ENCODE measurements around the gene MLIP. TPM values are rescaled to one million over a fixed set of nuclear protein-coding genes. Genes with fewer than 3 reads are reported as not detected.
"Not testable (repeated sequence)": the region's sequence is repeated elsewhere in the genome, so short reads cannot be mapped to it uniquely, and the experiment has no call there.

Gene MLIP
- total RNA-seq, 2 experiments from 2014 or later, result not detected

DNA sequence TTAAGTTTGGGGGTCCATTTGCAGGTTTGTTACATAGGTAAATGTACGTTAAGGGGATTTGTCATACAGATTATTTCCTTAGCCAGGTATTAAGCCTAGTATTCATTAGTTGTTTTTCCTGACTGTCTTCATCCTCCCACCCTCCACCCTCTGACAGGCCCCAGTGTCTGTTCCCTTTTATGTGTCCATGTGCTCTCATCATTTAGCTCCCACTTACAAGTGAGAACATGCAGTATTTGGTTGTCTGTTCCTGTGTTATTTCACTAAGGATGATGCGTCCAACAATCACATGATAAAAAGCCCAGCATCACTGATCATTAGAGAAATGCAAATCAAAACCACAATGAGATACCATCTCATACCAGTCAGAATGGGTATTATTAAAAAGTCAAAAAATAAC lies 138.6 kb downstream of the MLIP start:
- H3K27ac Mint-ChIP-seq; H3K4me3 Mint-ChIP-seq; CTCF ChIA-PET; DNase-seq; intact Hi-C loops (cut with micrococcal nuclease); H3K4me1 Mint-ChIP-seq (ENCODE audit: low read depth); H3K9me3 Mint-ChIP-seq; H3K27me3 Mint-ChIP-seq; H3K36me3 Mint-ChIP-seq; POLR2A ChIA-PET: not testable (repeated sequence)

DNA sequence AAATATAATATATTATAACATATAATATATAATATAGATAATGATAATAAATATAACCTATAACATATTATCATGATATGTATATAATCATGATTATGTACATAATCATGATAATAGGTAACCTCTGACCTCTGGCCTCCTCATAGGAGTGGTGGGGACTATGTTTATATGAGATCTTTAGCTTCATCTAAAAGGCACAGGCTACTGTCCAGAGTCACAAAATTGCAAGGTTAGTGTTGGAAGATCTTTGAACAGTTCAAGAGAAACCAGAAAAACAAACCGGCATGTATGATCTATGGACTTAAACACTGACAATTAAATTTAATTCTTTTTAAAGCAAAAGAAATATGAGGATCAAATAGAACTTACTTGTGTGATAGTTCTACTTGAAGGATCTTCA lies 141.3 kb downstream of the MLIP start:
- no peaks in the 10 kb centered on the region for H3K36me3 Mint-ChIP-seq
- H3K4me1 Mint-ChIP-seq (ENCODE audit: low read depth), result no peaks in the 10 kb centered on the region
- no peak for DNase-seq
- no peak overlapping the region for H3K4me3 Mint-ChIP-seq
- H3K9me3 Mint-ChIP-seq, result no peaks in the 10 kb centered on the region
- ChIA-PET CTCF (no interaction called here), POLR2A (no interaction called here)
- no peaks in the 10 kb centered on the region for H3K27me3 Mint-ChIP-seq
- intact Hi-C loops (cut with micrococcal nuclease), result no loop called here
- H3K27ac Mint-ChIP-seq, result no peak overlapping the region

DNA sequence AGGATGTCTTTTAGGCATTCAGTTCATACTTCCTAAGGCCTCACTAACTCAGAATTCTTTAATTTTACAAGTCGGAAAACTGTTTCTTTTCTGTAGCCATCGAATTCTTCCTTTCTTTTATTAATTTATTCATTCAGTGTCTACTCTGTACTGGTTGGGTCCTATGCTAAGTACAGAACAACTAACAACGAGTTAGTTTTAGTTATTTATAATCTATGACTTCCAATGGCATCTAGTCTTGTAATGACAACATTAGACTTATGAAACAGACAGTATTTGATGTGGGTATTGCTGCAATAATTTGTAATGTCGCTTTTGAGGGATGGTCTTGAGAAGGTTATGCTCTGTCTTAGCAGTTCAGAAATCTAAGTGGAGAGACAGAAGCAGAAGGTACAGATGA lies 141.7 kb downstream of the MLIP start:
- Mint-ChIP-seq H3K36me3 (no peaks in the 10 kb centered on the region), H3K27me3 (no peaks in the 10 kb centered on the region), H3K27ac (no peak overlapping the region), H3K9me3 (no peaks in the 10 kb centered on the region), H3K4me1 (ENCODE audit: low read depth) (no peaks in the 10 kb centered on the region), H3K4me3 (no peak overlapping the region)
- CTCF ChIA-PET, result no interaction called here
- DNase-seq, result no peak
- POLR2A ChIA-PET, result no interaction called here
- intact Hi-C loops (cut with micrococcal nuclease), result no loop called here

DNA sequence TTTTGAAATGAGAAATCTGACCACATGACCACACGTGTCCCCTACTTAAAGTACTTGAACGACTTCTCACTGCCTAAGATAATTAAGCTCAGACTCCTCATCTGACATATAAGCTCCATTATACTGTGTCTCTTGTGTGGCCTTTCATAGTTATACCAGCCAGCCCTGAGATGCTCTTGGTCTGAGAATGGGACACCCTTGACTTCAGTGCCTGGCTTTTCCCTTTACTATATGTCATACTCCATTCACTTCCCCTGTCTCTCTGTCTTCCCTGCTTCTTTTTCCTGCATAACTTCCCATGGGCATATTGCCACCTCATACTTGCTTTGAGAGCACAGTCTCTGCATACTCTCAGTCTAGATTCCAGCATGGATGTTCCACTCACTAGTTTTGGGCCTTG lies 143.6 kb downstream of the MLIP start:
- Mint-ChIP-seq H3K36me3 (no peaks in the 10 kb centered on the region), H3K27ac (no peak overlapping the region), H3K9me3 (no peaks in the 10 kb centered on the region), H3K4me3 (no peak overlapping the region), H3K27me3 (no peaks in the 10 kb centered on the region), H3K4me1 (ENCODE audit: low read depth) (no peaks in the 10 kb centered on the region)
- intact Hi-C loops (cut with micrococcal nuclease), result no loop called here
- ChIA-PET POLR2A (no interaction called here), CTCF (no interaction called here)
- no peak for DNase-seq

DNA sequence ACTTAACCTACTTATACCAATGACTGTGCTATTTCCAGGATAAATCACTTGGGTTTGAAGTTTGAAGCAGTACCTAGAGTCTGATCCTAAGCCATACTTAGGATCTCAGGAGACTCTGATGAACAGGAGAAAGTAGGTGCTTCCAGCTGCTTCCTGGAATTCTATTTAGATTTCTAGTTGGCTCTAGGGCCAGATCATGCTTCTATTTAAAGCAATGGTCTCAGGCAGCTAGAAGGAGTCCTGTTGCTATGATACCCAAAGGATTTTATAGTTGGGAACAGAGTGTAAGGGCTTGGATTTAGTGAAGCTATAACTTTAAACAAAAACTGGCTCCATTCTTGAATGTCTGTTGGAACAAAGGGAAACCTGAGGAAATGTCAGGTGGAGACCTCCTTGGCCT lies 144.6 kb downstream of the MLIP start:
- CTCF ChIA-PET, result no interaction called here
- no peaks in the 10 kb centered on the region for H3K36me3 Mint-ChIP-seq

DNA sequence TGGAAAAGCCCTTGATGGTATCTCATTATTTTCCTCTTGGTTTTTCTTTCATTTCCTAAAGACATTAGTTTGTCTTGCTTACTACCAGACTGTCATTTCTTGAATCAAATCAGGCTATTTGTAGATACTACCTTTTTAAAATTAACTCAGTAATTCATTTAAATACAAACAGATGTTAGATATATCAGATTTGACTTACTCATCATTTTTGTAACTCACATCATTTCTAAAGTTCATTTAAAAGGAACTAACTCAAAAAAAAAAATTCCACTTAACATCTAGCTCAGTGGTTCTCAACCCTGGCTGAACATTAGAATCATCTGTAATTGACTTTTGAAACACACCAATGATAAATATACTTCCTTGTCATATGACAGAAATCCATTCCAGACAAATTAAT lies 148.8 kb downstream of the MLIP start:
- intact Hi-C loops (cut with micrococcal nuclease), result no loop called here
- no peak for DNase-seq
- no peaks in the 10 kb centered on the region for H3K4me1 Mint-ChIP-seq (ENCODE audit: low read depth)
- H3K4me3 Mint-ChIP-seq, result no peak overlapping the region
- ChIA-PET CTCF (no interaction called here), POLR2A (no interaction called here)
- H3K9me3 Mint-ChIP-seq, result no peaks in the 10 kb centered on the region
- no peaks in the 10 kb centered on the region for H3K36me3 Mint-ChIP-seq
- no peaks in the 10 kb centered on the region for H3K27me3 Mint-ChIP-seq
- H3K27ac Mint-ChIP-seq, result no peak overlapping the region

More for the DNA sequence above, 144.6 kb downstream of the MLIP start:
- Mint-ChIP-seq H3K27ac (no peak overlapping the region), H3K4me1 (ENCODE audit: low read depth) (no peaks in the 10 kb centered on the region), H3K4me3 (no peak overlapping the region), H3K27me3 (no peaks in the 10 kb centered on the region), H3K9me3 (no peaks in the 10 kb centered on the region)
- POLR2A ChIA-PET, result no interaction called here
- no peak for DNase-seq
- intact Hi-C loops (cut with micrococcal nuclease), result no loop called here

DNA sequence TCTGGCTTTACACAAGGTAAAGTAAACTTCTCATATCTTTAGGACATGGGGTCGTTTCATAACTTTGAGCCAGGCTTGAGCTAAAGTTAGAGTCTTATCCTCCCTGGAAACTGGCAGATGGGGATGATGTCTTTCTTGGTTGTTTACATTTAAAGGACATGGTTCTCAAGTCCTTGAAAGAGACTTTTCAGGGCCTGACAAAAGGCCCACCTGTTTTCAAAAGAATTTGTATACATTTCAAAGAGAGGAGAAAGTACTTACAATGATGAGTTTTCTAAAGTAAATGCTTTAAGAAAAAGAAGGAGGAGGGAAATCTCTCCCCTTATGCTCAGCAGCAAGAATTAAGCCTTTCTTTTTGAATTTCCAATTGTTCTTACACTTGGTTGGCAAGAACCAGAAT lies 151.3 kb downstream of the MLIP start:
- Mint-ChIP-seq H3K27me3 (no peaks in the 10 kb centered on the region), H3K9me3 (no peaks in the 10 kb centered on the region), H3K27ac (no peak overlapping the region), H3K4me3 (no peak overlapping the region), H3K4me1 (ENCODE audit: low read depth) (no peaks in the 10 kb centered on the region), H3K36me3 (no peaks in the 10 kb centered on the region)
- DNase-seq, result no peak
- POLR2A ChIA-PET, result no interaction called here
- CTCF ChIA-PET, result no interaction called here
- intact Hi-C loops (cut with micrococcal nuclease), result no loop called here

DNA sequence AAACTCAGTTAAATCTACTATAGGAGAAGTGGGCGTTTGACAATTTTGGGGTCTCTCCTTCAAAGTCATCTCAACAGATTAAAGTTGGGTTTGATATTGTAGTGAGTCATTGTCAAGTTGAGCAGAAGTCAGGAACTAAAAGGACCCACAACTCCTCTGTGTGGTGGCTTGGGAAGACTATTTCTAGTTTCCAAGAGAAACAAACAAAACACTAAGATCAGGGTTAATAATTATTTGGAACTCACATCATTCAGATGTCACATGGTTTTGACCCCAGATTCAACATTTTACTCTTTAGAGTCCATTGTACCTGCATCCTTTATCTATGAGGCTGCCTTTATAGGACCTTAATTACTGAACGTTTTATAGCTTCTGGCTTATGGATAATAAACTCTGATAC lies 151.7 kb downstream of the MLIP start:
- no peaks in the 10 kb centered on the region for H3K4me1 Mint-ChIP-seq (ENCODE audit: low read depth)
- DNase-seq, result no peak

DNA sequence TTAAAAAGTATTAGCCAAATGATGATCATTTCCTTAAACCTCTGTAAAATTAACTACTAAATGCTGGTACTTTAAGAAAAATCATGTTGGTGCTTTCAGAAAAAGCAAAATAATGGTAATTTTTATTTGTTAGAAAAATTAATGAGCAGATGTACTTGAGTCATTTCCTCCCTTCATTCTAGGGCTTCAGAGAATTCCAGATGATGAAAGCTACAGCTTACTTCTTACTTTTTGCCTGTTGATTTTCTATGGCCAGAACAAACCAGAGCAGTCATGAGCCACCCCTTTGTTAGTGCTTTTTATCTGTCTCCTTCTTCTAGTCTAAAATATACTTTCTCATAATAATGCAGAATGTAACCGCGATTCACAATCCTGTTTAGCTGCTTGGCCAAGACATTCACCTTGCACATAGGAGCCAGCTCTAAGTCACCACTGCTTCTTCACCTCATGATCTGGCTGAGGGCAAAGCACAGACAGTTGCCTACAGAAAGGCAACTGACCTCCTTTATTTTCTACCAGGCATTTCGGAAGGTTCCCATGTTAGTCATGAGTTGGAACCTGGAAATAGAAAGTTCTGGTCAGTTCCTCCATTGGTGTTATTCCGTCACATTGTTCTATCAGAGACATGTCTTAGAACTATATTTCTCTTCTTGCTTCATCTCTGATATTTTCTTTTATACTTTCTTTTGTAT lies 153.5 kb downstream of the MLIP start:
- ChIA-PET CTCF (no interaction called here), POLR2A (no interaction called here)
- Mint-ChIP-seq H3K4me1 (ENCODE audit: low read depth) (no peaks in the 10 kb centered on the region), H3K27me3 (no peaks in the 10 kb centered on the region), H3K4me3 (no peak overlapping the region), H3K36me3 (no peaks in the 10 kb centered on the region), H3K27ac (no peak overlapping the region), H3K9me3 (no peaks in the 10 kb centered on the region)
- DNase-seq, result no peak
- intact Hi-C loops (cut with micrococcal nuclease), result no loop called here

More for the DNA sequence above, 151.7 kb downstream of the MLIP start:
- H3K36me3 Mint-ChIP-seq, result no peaks in the 10 kb centered on the region
- ChIA-PET CTCF (no interaction called here), POLR2A (no interaction called here)
- intact Hi-C loops (cut with micrococcal nuclease), result no loop called here
- H3K27me3 Mint-ChIP-seq, result no peaks in the 10 kb centered on the region
- H3K9me3 Mint-ChIP-seq, result no peaks in the 10 kb centered on the region
- H3K27ac Mint-ChIP-seq, result no peak overlapping the region
- no peak overlapping the region for H3K4me3 Mint-ChIP-seq

DNA sequence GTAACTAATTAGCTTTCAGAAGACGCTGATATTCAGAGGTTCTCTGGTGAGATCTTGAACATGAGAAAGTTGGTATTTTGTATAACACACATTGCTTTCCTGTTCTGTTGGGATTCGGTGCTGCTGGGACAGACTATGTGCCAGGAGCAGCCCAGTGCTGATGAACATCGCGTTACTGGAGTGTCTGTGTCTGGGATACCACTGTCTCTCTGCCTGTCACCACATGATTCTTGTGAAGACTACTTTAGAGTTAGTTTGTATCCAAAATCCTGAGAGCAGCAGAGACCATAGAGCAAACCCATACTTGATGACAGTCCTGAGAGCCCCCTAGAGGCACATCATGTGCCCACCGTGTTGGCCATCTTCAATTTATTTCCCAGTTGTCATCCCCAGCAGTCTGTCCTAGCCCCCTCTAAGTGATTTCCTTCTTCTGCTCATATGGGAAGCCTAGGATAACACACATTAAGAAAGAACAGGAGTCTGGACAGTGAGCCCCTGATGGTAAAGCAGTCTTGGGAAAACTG lies 155.2 kb downstream of the MLIP start:
- Mint-ChIP-seq H3K4me1 (ENCODE audit: low read depth) (no peaks in the 10 kb centered on the region), H3K9me3 (no peaks in the 10 kb centered on the region), H3K4me3 (no peak overlapping the region), H3K27ac (no peak overlapping the region), H3K36me3 (no peaks in the 10 kb centered on the region), H3K27me3 (no peaks in the 10 kb centered on the region)
- no peak for DNase-seq
- ChIA-PET POLR2A (no interaction called here), CTCF (no interaction called here)
- intact Hi-C loops (cut with micrococcal nuclease), result no loop called here

DNA sequence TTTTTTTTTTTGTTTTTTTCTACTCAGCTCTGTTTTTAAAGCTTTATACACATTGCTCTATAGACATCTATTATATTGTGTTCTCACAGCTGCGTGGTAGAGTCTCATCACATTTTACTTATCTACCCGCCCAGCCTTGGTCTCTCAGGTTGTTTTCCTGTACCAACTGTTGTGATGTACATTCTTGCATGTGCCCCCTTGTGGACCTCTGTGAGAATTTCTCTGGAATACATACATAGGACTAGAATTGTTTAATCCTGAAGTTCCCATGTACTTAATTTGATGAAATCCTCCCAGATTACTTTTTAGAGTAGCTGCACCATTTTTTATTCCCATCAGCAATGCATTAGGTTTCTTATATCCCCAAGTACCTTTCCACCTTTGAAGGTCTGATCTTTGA lies 156.6 kb downstream of the MLIP start:
- intact Hi-C loops (cut with micrococcal nuclease), result no loop called here
- Mint-ChIP-seq H3K9me3 (no peaks in the 10 kb centered on the region), H3K36me3 (no peaks in the 10 kb centered on the region), H3K27me3 (no peaks in the 10 kb centered on the region), H3K27ac (no peak overlapping the region), H3K4me3 (no peak overlapping the region), H3K4me1 (ENCODE audit: low read depth) (no peaks in the 10 kb centered on the region)
- ChIA-PET POLR2A (no interaction called here), CTCF (no interaction called here)
- no peak for DNase-seq

DNA sequence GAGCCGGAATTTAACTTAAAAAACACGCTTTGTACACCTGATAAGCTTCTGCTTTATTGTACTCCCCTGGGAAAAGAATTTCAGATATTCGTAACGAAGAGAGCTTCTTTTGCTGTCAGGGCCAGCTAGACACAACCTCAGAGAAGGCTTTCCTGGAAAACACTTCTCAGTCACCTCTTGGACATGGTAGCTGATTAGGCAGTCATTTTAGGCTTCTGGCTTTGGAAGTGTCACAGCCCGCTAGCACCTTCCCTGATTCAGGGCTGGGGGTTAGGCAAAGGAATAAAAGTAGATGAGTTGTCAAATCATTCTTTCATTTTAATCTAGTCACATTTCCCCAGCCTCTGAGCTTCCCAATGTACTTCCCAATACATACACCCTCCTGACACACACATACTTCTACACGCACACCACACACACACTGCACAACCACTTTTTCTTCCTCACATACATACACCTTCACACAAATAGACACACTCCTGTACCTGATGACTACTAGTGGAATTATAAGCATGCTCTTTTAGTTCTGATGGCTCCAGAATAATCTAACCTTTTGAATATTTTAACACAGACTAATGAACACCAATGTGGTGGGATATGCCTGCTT lies 162.1 kb downstream of the MLIP start:
- ChIA-PET POLR2A (no interaction called here), CTCF (no interaction called here)
- Mint-ChIP-seq H3K27ac (no peak overlapping the region), H3K36me3 (no peaks in the 10 kb centered on the region), H3K27me3 (no peaks in the 10 kb centered on the region), H3K4me1 (ENCODE audit: low read depth) (no peaks in the 10 kb centered on the region), H3K9me3 (no peaks in the 10 kb centered on the region), H3K4me3 (no peak overlapping the region)
- DNase-seq, result no peak
- intact Hi-C loops (cut with micrococcal nuclease), result no loop called here

DNA sequence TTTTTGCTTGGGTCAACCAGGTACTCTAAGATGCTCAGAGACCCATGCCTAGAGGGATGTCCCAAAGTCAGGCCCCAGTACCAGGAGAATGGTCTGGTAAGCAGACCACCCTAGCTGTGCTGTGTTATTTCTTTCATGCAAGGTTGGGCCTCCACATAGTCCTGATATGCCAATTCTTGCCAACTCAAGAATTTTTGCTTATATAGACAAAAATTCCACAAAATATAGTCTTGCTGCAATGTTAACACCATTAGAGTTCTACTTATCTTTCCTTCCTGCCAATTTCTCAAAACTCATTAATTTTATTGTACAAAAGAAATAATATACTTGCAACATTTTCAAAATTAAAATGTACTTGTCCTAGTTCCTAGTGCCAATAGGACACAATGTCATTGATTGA lies 163.1 kb downstream of the MLIP start:
- H3K9me3 Mint-ChIP-seq, result no peaks in the 10 kb centered on the region
- no peaks in the 10 kb centered on the region for H3K36me3 Mint-ChIP-seq
- no peaks in the 10 kb centered on the region for H3K4me1 Mint-ChIP-seq (ENCODE audit: low read depth)
- no peak overlapping the region for H3K4me3 Mint-ChIP-seq
- ChIA-PET POLR2A (no interaction called here), CTCF (no interaction called here)
- intact Hi-C loops (cut with micrococcal nuclease), result no loop called here
- H3K27ac Mint-ChIP-seq, result no peak overlapping the region
- H3K27me3 Mint-ChIP-seq, result no peaks in the 10 kb centered on the region
- no peak for DNase-seq

Measured in activated CD4-positive, alpha-beta memory T cell treated with anti-CD3 and anti-CD28 coated beads for 36 hours (primary cell).